C4-2B (cell line): ENCODE results near the gene DPF3.

Experiments
- CTCF ChIP-seq: fragments of 450-650 bp; conservative IDR thresholded peaks from 2 replicates; pipeline ENCODE4 v1.5.1; 2017; ENCODE audit warnings: mild to moderate bottlenecking
- ZFX ChIP-seq: fragments of 450-650 bp; IDR thresholded peaks from 2 replicates; pipeline ENCODE4 v1.6.1; 2017

GRCh38 chr14:72881543-72881942 is 12.4 kb downstream of the DPF3 start:
- no peak for TF ChIP-seq CTCF
- TF ChIP-seq ZFX = no peak
